NCI-H82 treated with DMSO at 0.1 percent for 48 hours (cell line): Measurements from ENCODE around the gene FAR2.
"Not testable (repeated sequence)": the region's sequence is repeated elsewhere in the genome, so short reads cannot be mapped to it uniquely, and the experiment has no call there.

ENCODE experiments used
- DNase-seq: peaks from one replicate; lab custom pipeline; 2025; ENCODE audit not compliant: unreplicated experiment; lab: John Stamatoyannopoulos, UW

Gene FAR2

GRCh38 chr12:29230800-29231560 is 81.9 kb downstream of the FAR2 start:
- DNase-seq = no peak

DNA sequence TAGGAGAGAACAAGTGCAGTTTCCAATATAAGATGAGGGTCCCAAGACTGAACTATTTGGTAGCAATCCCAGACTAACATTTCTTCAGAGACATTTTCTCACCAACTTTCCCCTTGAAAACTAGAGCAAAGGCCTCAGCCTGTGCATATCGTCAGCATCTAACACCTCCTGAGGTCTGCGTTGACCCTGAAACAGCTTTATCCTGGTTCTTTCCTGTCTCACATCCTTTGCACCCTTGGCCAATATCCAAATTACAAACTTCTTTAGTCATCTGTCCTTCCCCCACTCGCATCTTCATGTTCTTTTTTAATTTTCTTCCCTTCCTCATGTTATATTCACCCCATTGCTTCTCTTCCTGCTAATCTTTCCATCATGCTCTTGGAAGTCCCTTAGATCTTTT is 83.0 kb downstream of the FAR2 start:
- no peak for DNase-seq

GRCh38 chr12:29234552-29234951 is 85.5 kb downstream of the FAR2 start:
- DNase-seq = no peak

GRCh38 chr12:29234965-29235626 is 86.0 kb downstream of the FAR2 start:
- DNase-seq = no peak

- DNase-seq = peak; percentile 64
Measured at GRCh38 chr12:29238822-29239291, 89.8 kb downstream of the FAR2 start.

GRCh38 chr12:29239336-29239735 is 90.3 kb downstream of the FAR2 start:
- DNase-seq = no peak

DNA sequence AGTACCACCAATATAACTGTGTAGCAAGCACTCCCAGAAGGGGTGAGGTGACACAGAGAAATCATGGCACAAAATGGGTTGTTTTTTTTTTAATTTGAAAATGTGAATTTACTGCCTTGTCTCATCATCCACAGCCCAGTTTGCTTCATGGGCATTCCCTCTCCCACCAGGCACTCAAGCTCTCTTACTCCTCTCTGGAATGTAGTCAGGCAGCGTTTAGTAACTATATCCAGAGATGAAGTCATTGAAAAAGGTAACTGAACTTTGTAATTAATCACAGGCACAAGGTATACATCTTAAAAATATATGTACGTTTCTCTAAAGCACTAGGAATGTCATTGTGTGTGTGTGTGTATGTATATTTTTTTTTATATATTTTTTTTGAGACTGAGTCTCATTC is 91.4 kb downstream of the FAR2 start:
- no peak for DNase-seq

GRCh38 chr12:29241821-29242591 is 92.9 kb downstream of the FAR2 start:
- peak; percentile 60 for DNase-seq

- peak; percentile 73 for DNase-seq
Measured at GRCh38 chr12:29242921-29243431, 93.9 kb downstream of the FAR2 start.

- DNase-seq = no peak
Measured at GRCh38 chr12:29244159-29244765, 95.2 kb downstream of the FAR2 start.

DNA sequence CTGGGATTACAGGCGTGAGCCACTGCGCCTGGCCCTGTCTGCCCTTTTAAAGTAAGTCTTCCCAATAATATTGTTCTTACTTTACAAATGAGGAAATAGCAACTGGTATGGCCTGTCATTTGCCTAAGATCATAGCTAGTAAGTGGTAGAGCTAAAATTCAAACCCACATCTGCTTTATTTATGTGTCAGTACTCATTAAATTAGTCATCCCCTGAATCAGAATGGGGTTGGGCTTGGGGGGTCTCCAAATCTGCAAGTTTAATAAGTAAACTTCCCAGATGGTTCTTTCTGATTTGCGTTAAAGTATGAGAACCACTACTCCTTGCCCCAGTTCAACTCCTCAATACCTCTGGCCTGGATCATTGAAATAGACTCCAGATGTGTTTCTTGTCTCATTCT is 96.2 kb downstream of the FAR2 start:
- no peak for DNase-seq

DNA sequence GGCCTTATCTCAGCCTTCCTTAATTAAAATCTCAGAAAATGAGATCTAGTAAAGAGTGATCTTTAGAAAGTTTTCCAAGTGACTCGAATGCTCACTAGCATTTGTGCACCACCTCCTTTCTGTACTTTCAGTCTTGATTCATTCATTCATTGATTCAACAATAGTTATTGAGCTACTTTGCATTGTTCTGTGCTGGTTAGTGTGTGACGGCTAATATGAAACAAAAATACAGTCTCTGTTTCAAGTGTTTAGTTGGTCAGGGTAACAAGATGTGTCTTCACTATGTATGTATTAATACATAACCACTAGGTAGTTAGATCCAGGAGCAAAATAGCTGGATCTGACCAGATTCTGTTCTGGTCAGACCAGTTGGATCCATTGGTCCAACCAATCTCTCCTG is 100.9 kb downstream of the FAR2 start:
- DNase-seq = no peak

DNA sequence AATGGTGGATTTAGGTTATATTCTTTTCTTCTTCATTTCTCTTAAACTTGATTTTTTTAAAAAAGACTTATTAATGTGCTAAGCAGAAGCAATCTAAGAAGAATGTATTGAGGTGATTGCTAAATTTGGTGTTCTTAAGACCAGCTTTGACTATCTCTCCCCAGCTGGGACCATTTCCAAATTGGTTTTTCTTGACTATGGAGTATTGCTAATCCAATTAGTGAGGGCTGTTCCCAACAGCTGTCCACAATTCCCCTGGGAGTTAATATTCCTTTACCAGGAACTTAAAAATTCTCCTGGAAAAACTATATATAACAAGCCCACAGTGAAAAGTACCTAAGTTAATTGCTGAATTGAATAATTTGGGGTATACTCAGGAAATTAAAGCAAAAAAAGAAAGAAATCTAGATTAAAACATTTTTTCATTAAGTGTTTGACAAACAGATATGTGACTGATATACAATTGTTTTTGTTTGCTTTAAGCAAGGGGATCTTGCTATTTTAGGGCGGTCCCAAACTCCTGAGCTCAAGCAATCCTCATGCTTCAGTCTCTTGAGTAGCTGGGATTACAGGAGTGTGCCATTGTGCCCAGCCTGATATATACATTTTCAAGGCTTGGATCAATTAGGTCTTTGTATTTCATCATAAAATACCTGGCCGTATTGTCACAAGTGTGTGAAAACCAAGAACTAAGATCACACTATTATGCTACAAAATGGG is 105.0 kb downstream of the FAR2 start:
- peak; percentile 97 for DNase-seq

GRCh38 chr12:29255042-29255441 is 106.0 kb downstream of the FAR2 start:
- peak; percentile 68 for DNase-seq

- DNase-seq = no peak
Measured at GRCh38 chr12:29256598-29256997, 107.5 kb downstream of the FAR2 start.

GRCh38 chr12:29257687-29258086 is 108.6 kb downstream of the FAR2 start:
- DNase-seq = not testable (repeated sequence)

GRCh38 chr12:29264424-29264823 is 115.3 kb downstream of the FAR2 start:
- no peak for DNase-seq

GRCh38 chr12:29269706-29270408 is 120.8 kb downstream of the FAR2 start:
- no peak for DNase-seq

DNA sequence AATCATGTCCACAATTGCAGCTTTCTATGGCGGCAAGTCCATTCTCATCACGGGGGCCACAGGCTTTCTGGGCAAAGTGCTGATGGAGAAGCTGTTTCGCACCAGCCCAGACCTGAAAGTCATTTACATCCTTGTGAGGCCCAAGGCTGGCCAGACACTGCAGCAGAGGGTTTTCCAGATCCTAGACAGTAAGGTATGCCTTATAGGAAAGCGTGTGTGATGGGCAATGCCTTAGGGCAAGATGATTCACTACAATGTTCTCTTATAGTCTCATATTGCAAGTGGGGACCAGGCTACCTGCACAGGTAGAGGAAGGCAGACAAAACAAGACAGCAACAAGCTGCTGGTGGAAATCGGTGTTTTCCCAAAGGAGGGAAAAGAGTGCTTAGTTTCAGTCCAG is 121.4 kb downstream of the FAR2 start:
- DNase-seq = no peak
